PC-3 (cell line): ENCODE measurements around the gene PLCB4. TPM values are rescaled to one million over a fixed set of nuclear protein-coding genes. Genes with fewer than 3 reads are reported as not detected.

Experiments used
- ATAC-seq: fragments of 200-7000 bp; cut with Tn5 transposase; 2 replicates; pipeline ENCODE4 v1.9.1; 2020; ENCODE audit warnings: mild to moderate bottlenecking, moderate library complexity
- BruUV-seq: library from RNA; stranded (reverse); fragments of 400-500 nt; replicated peaks from 2 replicates; lab custom pipeline; 2021; lab: Mats Ljungman, UMichigan
- CTCF ChIA-PET: fragments of 300-600 bp; sonication (Branson Sonifier 250); formaldehyde crosslinking; loops from one replicate; lab custom pipeline; 2022; ENCODE audit warnings: antibody characterized with exemption; lab: Charles Lee
- POLR2A ChIA-PET: fragments of 300-600 bp; sonication (Branson Sonifier 250); formaldehyde crosslinking; loops from one replicate; lab custom pipeline; 2022; ENCODE audit warnings: antibody characterized with exemption; ENCODE audit not compliant: unreplicated experiment; lab: Charles Lee
- DNase-seq: peaks from one replicate; pipeline ENCODE4 v3.0.0-alpha.2; 2015
- H2AFZ ChIP-seq: fragments of 300-600 bp; sonication (generic); 2 replicates; pipeline ENCODE4 v1.6.0; 2016; ENCODE audit warnings: antibody characterized with exemption, low read length
- H3F3A ChIP-seq: fragments of 300-600 bp; sonication (generic); one replicate; pipeline ENCODE4 v1.6.0; 2017; ENCODE audit warnings: antibody characterized with exemption, low read length, control low read depth, mild to moderate bottlenecking; ENCODE audit not compliant: unreplicated experiment
- H3K27ac ChIP-seq: fragments of 300-600 bp; sonication (generic); 2 replicates; pipeline ENCODE4 v1.5.1; 2016; ENCODE audit warnings: mild to moderate bottlenecking, low read length
- H3K27me3 ChIP-seq: fragments of 300-600 bp; sonication (generic); 2 replicates; pipeline ENCODE4 v1.6.1; 2016; ENCODE audit warnings: low read length, mixed read lengths
- H3K36me3 ChIP-seq: fragments of 300-600 bp; sonication (generic); 2 replicates; pipeline ENCODE4 v1.6.1; 2016; ENCODE audit warnings: low read depth, mixed run types, low read length, mixed read lengths
- H3K4me1 ChIP-seq: fragments of 300-600 bp; sonication (generic); 2 replicates; pipeline ENCODE4 v1.5.1; 2016; ENCODE audit warnings: low read length; ENCODE audit not compliant: insufficient read depth
- H3K4me2 ChIP-seq: fragments of 300-600 bp; sonication (generic); 2 replicates; pipeline ENCODE4 v1.6.0; 2016; ENCODE audit warnings: low read length
- H3K4me3 ChIP-seq: fragments of 300-600 bp; sonication (generic); 2 replicates; pipeline ENCODE4 v1.5.1; 2016; ENCODE audit warnings: mild to moderate bottlenecking, low read length, mixed read lengths
- H3K79me2 ChIP-seq: fragments of 300-600 bp; sonication (generic); 2 replicates; pipeline ENCODE4 v1.6.1; 2017; ENCODE audit warnings: low read length, mixed read lengths
- H3K9ac ChIP-seq: fragments of 300-600 bp; sonication (generic); 2 replicates; pipeline ENCODE4 v1.6.0; 2016; ENCODE audit warnings: mild to moderate bottlenecking, low read length
- H3K9me2 ChIP-seq: fragments of 300-600 bp; sonication (generic); replicated peaks from 2 replicates; pipeline ENCODE4 v1.6.1; 2016; ENCODE audit warnings: mixed run types, low read length, mixed read lengths
- H3K9me3 ChIP-seq: fragments of 300-600 bp; sonication (generic); 2 replicates; pipeline ENCODE4 v1.6.1; 2016; ENCODE audit warnings: low read length, mixed read lengths
- H4K20me1 ChIP-seq: fragments of 300-600 bp; sonication (generic); 2 replicates; pipeline ENCODE4 v1.6.1; 2016; ENCODE audit warnings: low read length, mixed read lengths
- CTCF ChIP-seq: fragments of 300-600 bp; sonication (generic); conservative IDR thresholded peaks from 2 replicates; pipeline ENCODE4 v1.5.1; 2017; ENCODE audit warnings: antibody characterized with exemption, low read depth, mild to moderate bottlenecking, low read length
- EZH2 ChIP-seq: fragments of 300-600 bp; sonication (generic); IDR thresholded peaks from one replicate; pipeline ENCODE4 v1.6.1; 2017; ENCODE audit warnings: antibody characterized with exemption, mild to moderate bottlenecking, low read length; ENCODE audit not compliant: unreplicated experiment
- EZH2phosphoT487 ChIP-seq: fragments of 300-600 bp; sonication (generic); IDR thresholded peaks from 2 replicates; pipeline ENCODE4 v1.6.1; 2018; ENCODE audit warnings: mild to moderate bottlenecking, antibody characterized with exemption, low read length, borderline replicate concordance
- intact Hi-C: fragments of 100-400 bp; cut with micrococcal nuclease; formaldehyde crosslinking; loops from 2 replicates; pipeline ENCODE4 v1.9.0; 2023
- total RNA-seq: library from RNA; depleted of rRNA; stranded (reverse); fragments of >200 nt; gene quantifications from 2 replicates; pipeline ENCODE4 v1.2.3, GENCODE V29; 2014

Gene PLCB4
- total RNA-seq, 1 experiment from 2014 or later = 25.4 TPM

GRCh38 chr20:9198460-9198859 is 129.6 kb downstream of the PLCB4 start:
- Histone ChIP-seq H3K27ac (no peak overlapping the region), H2AFZ (no peak overlapping the region), H4K20me1 (no peaks in the 10 kb centered on the region), H3K9me3 (no peaks in the 10 kb centered on the region), H3K4me1 (peaks cover 32% of the 10 kb centered on the region), H3K36me3 (no peaks in the 10 kb centered on the region), H3K79me2 (peaks cover 11% of the 10 kb centered on the region), H3K9ac (no peak overlapping the region), H3K27me3 (no peaks in the 10 kb centered on the region), H3K9me2 (no peaks in the 10 kb centered on the region), H3K4me3 (no peak overlapping the region), H3F3A (no peaks in the 10 kb centered on the region), H3K4me2 (no peak overlapping the region)
- no peak for ATAC-seq
- TF ChIP-seq CTCF (no peak), EZH2 (no peak), EZH2phosphoT487 (no peak)
- DNase-seq = no peak
- POLR2A ChIA-PET = no interaction called here
- CTCF ChIA-PET = no interaction called here
- no TSS peak for BruUV-seq
- intact Hi-C loops = no loop called here

GRCh38 chr20:9200196-9200595 is 131.3 kb downstream of the PLCB4 start:
- intact Hi-C loops = no loop called here
- peak; percentile 14 for ATAC-seq
- H3K27ac ChIP-seq = peak overlapping the region; percentile 30
- H4K20me1 ChIP-seq = no peaks in the 10 kb centered on the region
- H3K4me3 ChIP-seq = no peak overlapping the region
- H3F3A ChIP-seq = no peaks in the 10 kb centered on the region
- TF ChIP-seq CTCF (no peak), EZH2phosphoT487 (no peak), EZH2 (no peak)
- peaks cover 32% of the 10 kb centered on the region for H3K4me1 ChIP-seq
- no peak overlapping the region for H2AFZ ChIP-seq
- H3K9ac ChIP-seq = no peak overlapping the region
- H3K79me2 ChIP-seq = peaks cover 20% of the 10 kb centered on the region
- H3K9me2 ChIP-seq = no peaks in the 10 kb centered on the region
- no peaks in the 10 kb centered on the region for H3K36me3 ChIP-seq
- no peaks in the 10 kb centered on the region for H3K27me3 ChIP-seq
- DNase-seq = no peak
- H3K9me3 ChIP-seq = no peaks in the 10 kb centered on the region
- CTCF ChIA-PET = no interaction called here
- BruUV-seq = no TSS peak
- POLR2A ChIA-PET = no interaction called here
- peak overlapping the region; percentile 54 for H3K4me2 ChIP-seq

GRCh38 chr20:9200620-9201019 is 131.7 kb downstream of the PLCB4 start:
- H3K4me1 ChIP-seq = peaks cover 32% of the 10 kb centered on the region
- H3K27me3 ChIP-seq = no peaks in the 10 kb centered on the region
- BruUV-seq = no TSS peak
- peak overlapping the region; percentile 54 for H3K4me2 ChIP-seq
- H3F3A ChIP-seq = no peaks in the 10 kb centered on the region
- no peaks in the 10 kb centered on the region for H3K9me2 ChIP-seq
- H3K9ac ChIP-seq = no peak overlapping the region
- H2AFZ ChIP-seq = no peak overlapping the region
- no peaks in the 10 kb centered on the region for H4K20me1 ChIP-seq
- H3K9me3 ChIP-seq = no peaks in the 10 kb centered on the region
- H3K36me3 ChIP-seq = no peaks in the 10 kb centered on the region
- peak overlapping the region; percentile 30 for H3K27ac ChIP-seq
- H3K4me3 ChIP-seq = 0 out of 2 replicates have a peak overlapping the region, but pooled peaks have one; percentile 1
- CTCF ChIA-PET = interaction anchor here (0.6 kb wide), 1 partner anchor 27 kb away, joined by 5 read pairs; no protein-coding TSS in a partner anchor
- POLR2A ChIA-PET = no interaction called here
- H3K79me2 ChIP-seq = peaks cover 20% of the 10 kb centered on the region
- TF ChIP-seq EZH2phosphoT487 (no peak), CTCF (no peak), EZH2 (no peak)
- ATAC-seq (peak; percentile 95), DNase-seq (peak; percentile 96)
- intact Hi-C loops = no loop called here
